Fibroblast of lung (primary cell): Measurements from ENCODE around the gene C4BPA.

Experiments used
- CTCF ChIP-seq, 2 donors: IDR thresholded peaks in 1 of 2; conservative IDR thresholded peaks in 1 of 2; 1 replicate in 1 of 2; 2 replicates in 1 of 2; pipeline ENCODE4 v1.5.1; 2011 to 2012; ENCODE audit warnings: low read length in 2 of 2, control low read depth in 1 of 2, inconsistent platforms in 1 of 2, low read depth in 1 of 2, mild to moderate bottlenecking in 1 of 2
- EZH2 ChIP-seq: IDR thresholded peaks from 2 replicates; pipeline ENCODE4 v1.5.1; 2012; ENCODE audit warnings: low read length, control low read depth, mild to moderate bottlenecking; ENCODE audit errors: missing control alignments

DNA sequence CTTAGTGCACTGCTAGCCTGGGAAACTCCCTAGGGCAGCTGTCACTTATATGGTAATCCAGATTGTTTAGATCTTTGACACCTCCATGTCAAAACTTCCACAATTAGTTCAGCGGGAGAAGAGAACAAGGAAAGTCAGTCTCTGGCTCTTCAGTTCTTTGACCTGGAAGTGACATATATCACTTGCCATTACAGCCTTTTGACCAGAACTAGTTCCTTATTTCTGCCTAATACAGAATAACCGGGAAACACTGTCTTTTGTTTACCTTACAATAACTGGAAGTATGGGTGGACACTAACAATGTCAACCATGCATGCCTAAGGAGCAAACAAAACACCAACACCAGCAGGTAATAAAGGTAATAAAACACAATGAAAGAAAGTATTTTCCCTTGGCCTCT lies 68.3 kb downstream of the C4BPA start:
- TF ChIP-seq CTCF (conservative IDR thresholded peaks at IDR 0.05 in 1 of 2, IDR thresholded peaks at IDR 0.05 in 1 of 2; ENCODE audit: low read depth in 1 of 2, low read length in 2 of 2): no peak
- no peak for TF ChIP-seq EZH2
